ENCODE data around the gene SLIT1.

SLIT1 gene

GRCh38 chr10:97024168-97025073 lies 161.3 kb downstream of the SLIT1 start:
- in situ Hi-C loops (cut with HindIII; ENCODE audit: low pct_unique_long_range_greater_than_20kb, low sequenced_read_pairs) = no loop called here
- DNase-seq (ENCODE audit: low read depth in 1 of 2, low spot score in 1 of 2) = no peak
- no peak for TF ChIP-seq JUND (IDR thresholded peaks at IDR 0.05; ENCODE audit: low read depth)

GRCh38 chr10:97023401-97024167 lies 162.2 kb downstream of the SLIT1 start:
- in situ Hi-C loops (cut with HindIII; ENCODE audit: low pct_unique_long_range_greater_than_20kb, low sequenced_read_pairs) = no loop called here
- TF ChIP-seq JUND (IDR thresholded peaks at IDR 0.05; ENCODE audit: low read depth) = no peak
- DNase-seq (ENCODE audit: low read depth in 1 of 2, low spot score in 1 of 2) = no peak

DNA sequence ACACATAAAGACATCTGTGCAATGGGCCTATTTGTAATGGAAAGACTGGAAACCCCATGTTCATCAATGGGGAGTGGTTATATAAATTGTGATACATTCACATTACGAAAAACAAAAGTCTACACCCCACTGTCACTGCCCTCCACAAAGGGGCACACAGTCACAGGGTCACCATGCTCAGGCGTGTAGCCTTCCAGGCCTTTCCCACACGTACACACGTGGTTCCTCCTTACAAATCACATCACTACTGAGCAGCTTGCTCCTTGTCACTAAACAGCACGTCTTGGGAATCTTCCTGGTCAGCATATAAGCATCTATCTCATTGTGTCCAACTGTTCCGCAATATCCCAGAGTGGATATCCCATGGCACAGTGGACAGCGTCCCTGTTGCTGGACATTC lies 163.1 kb downstream of the SLIT1 start:
- no peak for TF ChIP-seq JUND (IDR thresholded peaks at IDR 0.05; ENCODE audit: low read depth)
- DNase-seq (ENCODE audit: low read depth in 1 of 2, low spot score in 1 of 2) = no peak
- in situ Hi-C loops (cut with HindIII; ENCODE audit: low pct_unique_long_range_greater_than_20kb, low sequenced_read_pairs) = no loop called here

DNA sequence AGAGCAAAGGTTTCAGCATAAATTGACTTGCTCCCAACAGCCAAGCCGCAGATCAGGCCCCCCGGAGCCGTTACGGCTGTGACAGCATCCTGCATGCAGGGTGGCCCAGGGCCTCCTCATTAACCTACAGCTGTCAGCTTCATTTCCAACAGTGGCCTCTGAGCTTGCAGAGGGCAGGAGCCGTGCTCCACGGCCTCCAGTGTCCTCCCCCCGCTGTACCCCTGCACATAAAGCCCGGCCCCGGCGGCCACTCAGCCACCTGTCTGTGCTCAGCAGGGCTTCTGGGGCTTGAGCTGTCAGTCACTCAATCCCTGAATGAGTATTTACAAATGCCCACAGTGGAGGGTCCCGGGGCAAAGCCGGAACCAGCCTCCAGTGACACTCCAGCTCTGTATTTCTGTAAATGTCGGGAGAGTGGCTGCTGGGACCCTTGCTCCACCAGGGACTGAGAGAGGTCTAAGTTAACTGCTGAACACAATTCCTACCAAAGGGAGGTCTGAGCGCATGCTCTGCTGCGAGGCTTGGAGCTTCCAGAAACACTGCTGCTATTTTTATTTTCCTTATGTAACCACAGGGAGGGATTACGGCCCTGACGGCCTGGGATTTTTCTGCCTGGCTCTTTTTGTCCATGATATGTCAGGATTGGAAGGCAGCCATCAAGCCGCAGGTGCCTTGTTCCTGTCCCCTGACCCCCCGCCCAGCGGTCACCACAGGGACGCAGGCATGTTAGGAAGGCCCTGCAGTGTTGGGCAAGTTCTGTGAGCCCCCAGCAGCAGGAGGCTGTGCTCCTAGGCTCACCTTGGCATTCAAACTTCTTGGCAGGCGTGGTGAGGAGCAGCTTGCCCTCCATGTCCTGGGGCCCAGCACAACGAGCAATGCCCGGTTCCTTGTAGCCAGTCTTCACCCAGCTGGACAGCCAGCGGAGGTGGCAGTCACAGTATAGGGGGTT lies 165.0 kb downstream of the SLIT1 start:
- TF ChIP-seq JUND (IDR thresholded peaks at IDR 0.05; ENCODE audit: low read depth) = no peak
- in situ Hi-C loops (cut with HindIII; ENCODE audit: low pct_unique_long_range_greater_than_20kb, low sequenced_read_pairs) = no loop called here
- no peak for DNase-seq (ENCODE audit: low read depth in 1 of 2, low spot score in 1 of 2)

- TF ChIP-seq JUND (IDR thresholded peaks at IDR 0.05; ENCODE audit: low read depth) = no peak
- DNase-seq (ENCODE audit: low read depth in 1 of 2, low spot score in 1 of 2) = no peak
- in situ Hi-C loops (cut with HindIII; ENCODE audit: low pct_unique_long_range_greater_than_20kb, low sequenced_read_pairs) = no loop called here
Measured at GRCh38 chr10:97019213-97019844, 166.4 kb downstream of the SLIT1 start.

GRCh38 chr10:97018251-97019212 lies 167.2 kb downstream of the SLIT1 start:
- TF ChIP-seq JUND (IDR thresholded peaks at IDR 0.05; ENCODE audit: low read depth) = no peak
- no peak for DNase-seq (ENCODE audit: low read depth in 1 of 2, low spot score in 1 of 2)
- in situ Hi-C loops (cut with HindIII; ENCODE audit: low pct_unique_long_range_greater_than_20kb, low sequenced_read_pairs) = no loop called here

DNA sequence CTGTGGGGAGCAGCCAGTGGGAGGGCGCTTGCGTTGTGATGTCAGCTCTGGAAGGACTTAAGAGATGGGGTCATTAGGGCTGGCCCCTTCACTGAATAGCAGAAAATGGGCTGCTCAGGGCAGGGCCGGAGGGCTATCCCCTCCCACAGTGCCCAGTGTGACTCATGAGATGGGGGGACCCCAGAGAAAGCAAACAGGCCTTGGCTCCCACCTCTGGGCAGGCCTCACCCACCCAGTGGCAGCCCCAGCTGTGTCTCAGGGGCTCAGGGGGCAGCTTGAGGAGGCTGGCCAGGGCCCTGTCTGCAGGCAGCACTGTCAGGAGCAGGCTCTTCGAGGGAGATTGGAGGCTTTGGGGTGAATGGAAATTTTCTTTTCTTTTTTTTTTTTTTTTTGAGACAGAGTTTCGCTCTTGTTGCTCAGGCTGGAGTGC lies 168.3 kb downstream of the SLIT1 start:
- in situ Hi-C loops (cut with HindIII; ENCODE audit: low pct_unique_long_range_greater_than_20kb, low sequenced_read_pairs) = no loop called here
- no peak for DNase-seq (ENCODE audit: low read depth in 1 of 2, low spot score in 1 of 2)
- no peak for TF ChIP-seq JUND (IDR thresholded peaks at IDR 0.05; ENCODE audit: low read depth)

GRCh38 chr10:97016728-97017473 lies 168.9 kb downstream of the SLIT1 start:
- TF ChIP-seq JUND (IDR thresholded peaks at IDR 0.05; ENCODE audit: low read depth) = no peak
- no peak for DNase-seq (ENCODE audit: low read depth in 1 of 2, low spot score in 1 of 2)
- in situ Hi-C loops (cut with HindIII; ENCODE audit: low pct_unique_long_range_greater_than_20kb, low sequenced_read_pairs) = no loop called here

DNA sequence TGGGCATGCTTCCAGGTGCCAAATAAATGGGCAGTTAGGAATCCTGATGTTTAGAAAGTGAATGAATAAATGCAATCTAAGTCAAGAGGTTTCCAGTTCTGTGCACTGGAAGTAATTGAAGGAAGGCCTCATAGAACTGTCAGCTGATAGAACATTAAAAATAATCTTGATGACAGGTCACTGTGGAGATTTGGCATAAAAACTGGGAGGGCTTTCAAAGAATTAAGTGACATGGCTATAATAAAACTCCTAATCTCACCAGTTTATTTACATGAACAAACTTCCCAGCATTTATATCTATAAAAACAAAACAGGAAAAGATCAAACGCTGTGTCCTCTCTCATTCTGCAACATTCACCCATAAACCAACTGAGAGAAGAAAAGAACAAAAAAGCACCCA lies 170.5 kb downstream of the SLIT1 start:
- DNase-seq (ENCODE audit: low read depth in 1 of 2, low spot score in 1 of 2) = no peak
- in situ Hi-C loops (cut with HindIII; ENCODE audit: low pct_unique_long_range_greater_than_20kb, low sequenced_read_pairs) = no loop called here
- no peak for TF ChIP-seq JUND (IDR thresholded peaks at IDR 0.05; ENCODE audit: low read depth)

GRCh38 chr10:97013983-97014382 lies 171.8 kb downstream of the SLIT1 start:
- no peak for DNase-seq (ENCODE audit: low read depth in 1 of 2, low spot score in 1 of 2)
- TF ChIP-seq JUND (IDR thresholded peaks at IDR 0.05; ENCODE audit: low read depth) = no peak
- in situ Hi-C loops (cut with HindIII; ENCODE audit: low pct_unique_long_range_greater_than_20kb, low sequenced_read_pairs) = no loop called here

Measured in T47D (cell line).